HCT116 (cell line): ENCODE measurements around the gene SETD1A. TPM values are rescaled to one million over a fixed set of nuclear protein-coding genes. Genes with fewer than 3 reads are reported as not detected.
A peak's percentile ranks its signal among the peaks of the same experiment; 100 is the strongest.

Experiments used
- ATAC-seq: fragments of 200-7000 bp; cut with Tn5 transposase; 2 replicates; pipeline ENCODE4 v1.9.1; 2020; ENCODE audit warnings: mild to moderate bottlenecking, moderate library complexity
- BruUV-seq: library from RNA; stranded (reverse); fragments of 400-500 nt; replicated peaks from 2 replicates; lab custom pipeline; 2021; lab: Mats Ljungman, UMichigan
- CTCF ChIA-PET: fragments of 300-600 bp; sonication (Branson Sonifier 250); formaldehyde crosslinking; loops from one replicate; lab custom pipeline; 2021; ENCODE audit warnings: antibody characterized with exemption; lab: Charles Lee
- POLR2A ChIA-PET: fragments of 300-600, 350-600 bp; sonication (Branson Sonifier 250); formaldehyde crosslinking; loops from one replicate; lab custom pipeline; 2021; ENCODE audit warnings: antibody characterized with exemption; lab: Charles Lee
- RAD21 ChIA-PET, 2 experiments: fragments of 300-600 bp; sonication (Branson Sonifier 250); formaldehyde crosslinking; loops; one replicate each; lab custom pipeline; 2023; ENCODE audit warnings: low total read pairs in 2 of 2; ENCODE audit not compliant: uncharacterized antibody in 2 of 2, unreplicated experiment in 2 of 2, low non-redundant PET in 1 of 2; lab: Charles Lee
- DNase-seq: peaks from one replicate; pipeline ENCODE4 v3.0.0-alpha.2; 2010; ENCODE audit warnings: low read depth, low spot score
- H2AFZ ChIP-seq: fragments of 200-600 bp; shearing (Covaris generic), sonication (generic); 2 replicates; pipeline ENCODE4 v1.6.1; 2017; ENCODE audit warnings: low read depth, mixed run types, mixed read lengths, antibody characterized with exemption, low read length; ENCODE audit not compliant: poor library complexity, severe bottlenecking
- H3K27ac ChIP-seq: 2 replicates; pipeline ENCODE4 v1.5.1; 2012; ENCODE audit warnings: low read depth, low read length
- H3K27me3 ChIP-seq: fragments of 200-600 bp; sonication (generic); 2 replicates; pipeline ENCODE4 v1.6.1; 2016; ENCODE audit warnings: mixed run types, low read length, mixed read lengths; ENCODE audit not compliant: insufficient read depth
- H3K36me3 ChIP-seq, 2 experiments: fragments of 200-500 bp in 1 of 2; fragments of 200-600 bp in 1 of 2; sonication (Bioruptor generic) in 1 of 2; sonication (generic) in 1 of 2; 2 replicates each; pipeline versions ENCODE4 v1.5.1 to v1.6.1; 2014 to 2016; ENCODE audit warnings: low read length in 2 of 2, inconsistent platforms in 1 of 2, mixed read lengths in 1 of 2, mixed run types in 1 of 2; ENCODE audit not compliant: insufficient read depth in 2 of 2, control insufficient read depth in 1 of 2
- H3K4me1 ChIP-seq, 2 experiments: fragments of 200-600 bp in 1 of 2; sonication (generic) in 1 of 2; 2 replicates each; pipeline versions ENCODE4 v1.5.1 to v1.6.1; 2012 to 2017; ENCODE audit warnings: low read length in 2 of 2, inconsistent platforms in 1 of 2, mild to moderate bottlenecking in 1 of 2, mixed read lengths in 1 of 2, mixed run types in 1 of 2, moderate library complexity in 1 of 2; ENCODE audit not compliant: insufficient read depth in 2 of 2, control insufficient read depth in 1 of 2
- H3K4me2 ChIP-seq: fragments of 200-600 bp; sonication (generic); 2 replicates; pipeline ENCODE4 v1.6.1; 2017; ENCODE audit warnings: mixed run types, low read length, mixed read lengths
- H3K4me3 ChIP-seq, 2 experiments: fragments of 200-600 bp in 1 of 2; sonication (generic) in 1 of 2; replicated peaks in 1 of 2; 2 replicates each; pipeline ENCODE4 v1.5.1; 2011 to 2016; ENCODE audit warnings: low read length in 2 of 2, control low read depth in 1 of 2, low read depth in 1 of 2, mild to moderate bottlenecking in 1 of 2, mixed read lengths in 1 of 2, mixed run types in 1 of 2
- H3K79me2 ChIP-seq: fragments of 200-600 bp; sonication (generic); 2 replicates; pipeline ENCODE4 v1.6.1; 2017; ENCODE audit warnings: mild to moderate bottlenecking, mixed run types, low read length, moderate library complexity, mixed read lengths; ENCODE audit not compliant: insufficient read depth
- H3K9ac ChIP-seq: fragments of 200-600 bp; sonication (generic); 2 replicates; pipeline ENCODE4 v1.6.1; 2016; ENCODE audit warnings: low read length, mixed read lengths
- H3K9me2 ChIP-seq: fragments of 200-600 bp; sonication (generic), shearing (Covaris generic); 2 replicates; pipeline ENCODE4 v1.6.1; 2017; ENCODE audit warnings: mixed run types, mild to moderate bottlenecking, moderate library complexity; ENCODE audit not compliant: insufficient read depth
- H3K9me3 ChIP-seq, 2 experiments: fragments of 200-500 bp in 1 of 2; fragments of 200-600 bp in 1 of 2; sonication (Bioruptor generic) in 1 of 2; sonication (generic) in 1 of 2; 2 replicates each; pipeline ENCODE4 v1.6.1; 2014 to 2017; ENCODE audit warnings: low read length in 2 of 2, mixed read lengths in 2 of 2, inconsistent platforms in 1 of 2, low read depth in 1 of 2, mild to moderate bottlenecking in 1 of 2, mixed run types in 1 of 2, moderate library complexity in 1 of 2; ENCODE audit not compliant: control insufficient read depth in 1 of 2, insufficient read depth in 1 of 2
- H4K20me1 ChIP-seq: fragments of 200-600 bp; sonication (generic), shearing (Covaris generic); 2 replicates; pipeline ENCODE4 v1.6.1; 2017; ENCODE audit warnings: mixed run types, mild to moderate bottlenecking, moderate library complexity; ENCODE audit not compliant: insufficient read depth
- ATF3 ChIP-seq: IDR thresholded peaks from 2 replicates; pipeline ENCODE4 v1.6.1; 2012
- CBX3 ChIP-seq: IDR thresholded peaks from 2 replicates; pipeline ENCODE4 v1.6.1; 2012; ENCODE audit warnings: low read depth
- CEBPB ChIP-seq: IDR thresholded peaks from 2 replicates; pipeline ENCODE4 v1.6.1; 2012; ENCODE audit warnings: low read depth
- EZH2 ChIP-seq: fragments of 200-600 bp; sonication (generic); IDR thresholded peaks from 2 replicates; pipeline ENCODE4 v1.6.1; 2017; ENCODE audit warnings: antibody characterized with exemption, mixed run types
- EZH2phosphoT487 ChIP-seq: fragments of 200-600 bp; IDR thresholded peaks from 2 replicates; pipeline ENCODE4 v1.6.1; 2018; ENCODE audit warnings: antibody characterized with exemption, borderline replicate concordance
- FOSL1 ChIP-seq: IDR thresholded peaks from 2 replicates; pipeline ENCODE4 v1.6.1; 2012; ENCODE audit warnings: low read depth
- JUND ChIP-seq: IDR thresholded peaks from 2 replicates; pipeline ENCODE4 v1.6.1; 2012
- RAD21 ChIP-seq: IDR thresholded peaks from 2 replicates; pipeline ENCODE4 v1.6.1; 2012; ENCODE audit warnings: low read depth, mild to moderate bottlenecking
- SIN3A ChIP-seq: IDR thresholded peaks from 2 replicates; pipeline ENCODE4 v1.6.1; 2012; ENCODE audit warnings: low read depth
- YY1 ChIP-seq: IDR thresholded peaks from 2 replicates; pipeline ENCODE4 v1.6.1; 2011; ENCODE audit warnings: low read length, low read depth, moderate library complexity, mild to moderate bottlenecking; ENCODE audit not compliant: insufficient replicate concordance; ENCODE audit errors: extremely low read depth
- ZNF274 ChIP-seq: fragments of 200-500 bp; sonication (Bioruptor generic); IDR thresholded peaks from 2 replicates; pipeline ENCODE4 v1.6.1; 2014; ENCODE audit warnings: mild to moderate bottlenecking, low read depth, low read length, inconsistent platforms
- intact Hi-C: fragments of 100-400 bp; cut with micrococcal nuclease; formaldehyde crosslinking; loops from 2 replicates; pipeline ENCODE4 v1.10.0; 2022
- total RNA-seq: library from RNA; stranded (reverse); gene quantifications from one replicate; pipeline ENCODE4 v1.2.1, GENCODE V29; 2021; ENCODE audit not compliant: unreplicated experiment
- TF ChIP-seq, protein P1 (sequence below): IDR thresholded peaks from 2 replicates; pipeline ENCODE4 v1.6.1; 2012; ENCODE audit warnings: low read depth

Gene SETD1A
- total RNA-seq, 1 experiment from 2014 or later = 26.9 TPM

DNA sequence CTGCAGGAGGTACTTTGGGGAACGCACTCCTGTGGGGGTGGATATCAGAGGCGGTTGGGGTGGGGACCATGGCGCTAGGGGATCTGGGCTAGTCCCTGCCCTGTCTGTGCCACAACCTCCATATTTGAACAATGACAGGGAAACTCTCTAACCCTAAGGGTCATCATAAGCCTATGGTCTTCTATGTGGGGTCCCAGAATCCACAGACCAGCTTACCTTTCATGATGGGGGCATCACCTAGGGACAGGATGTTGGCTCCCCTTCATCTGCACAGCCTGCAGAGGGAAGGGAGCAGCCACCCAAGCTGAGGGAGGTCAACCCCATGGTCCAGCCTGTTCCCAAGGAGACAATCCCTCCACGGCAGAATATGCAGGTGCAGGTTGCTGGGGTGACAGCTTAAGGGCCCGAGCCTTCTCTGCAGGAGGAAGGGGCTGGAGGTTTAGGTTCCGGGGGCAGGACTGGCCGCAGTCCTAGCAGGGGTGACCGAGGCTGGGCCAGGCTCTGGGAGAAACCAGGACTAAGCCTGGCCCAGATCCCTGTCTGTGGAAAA is 7.0 kb upstream of the SETD1A start:
- ChIA-PET POLR2A (interaction anchor here (0.9 kb wide), 1 partner anchor 167 kb away, joined by 3 read pairs; the partner anchor contains the start of gene KAT8), RAD21 (no interaction called here), CTCF (interaction anchor here (1.0 kb wide), 1 partner anchor 11 kb away, joined by 3 read pairs; no protein-coding TSS in a partner anchor)
- ATAC-seq = no peak
- Histone ChIP-seq H3K9me3 (no peaks in the 10 kb centered on the region), H3K36me3 (peaks cover 0 to 6% of the 10 kb centered on the region in 2 experiments; a peak in 1 of 4 replicates), H3K4me1 (peaks cover 21 to 43% of the 10 kb centered on the region in 2 experiments), H4K20me1 (no peaks in the 10 kb centered on the region), H2AFZ (no peak overlapping the region), H3K9me2 (no peaks in the 10 kb centered on the region), H3K4me3 (peak overlapping the region; percentile 65 to 77), H3K27ac (peak overlapping the region; percentile 96), H3K4me2 (peak overlapping the region; percentile 99), H3K9ac (peak overlapping the region; percentile 82; the same call in 1 of the 2 replicates), H3K79me2 (peaks cover 3% of the 10 kb centered on the region; the same call in 1 of the 2 replicates), H3K27me3 (no peaks in the 10 kb centered on the region)
- TSS peak; percentile 40 for BruUV-seq
- intact Hi-C loops = loop anchor here (10.0 kb wide), 2 partner anchors 144 to 494 kb away; partner anchors contain the start of genes VKORC1 and ZNF843
- DNase-seq = no peak
- TF ChIP-seq JUND (no peak), SIN3A (no peak), EZH2 (no peak), CBX3 (no peak), YY1 (no peak), FOSL1 (no peak), EZH2phosphoT487 (no peak), ATF3 (no peak), ZNF274 (no peak), CEBPB (no peak), RAD21 (no peak)
- TF ChIP-seq, protein P1, sequence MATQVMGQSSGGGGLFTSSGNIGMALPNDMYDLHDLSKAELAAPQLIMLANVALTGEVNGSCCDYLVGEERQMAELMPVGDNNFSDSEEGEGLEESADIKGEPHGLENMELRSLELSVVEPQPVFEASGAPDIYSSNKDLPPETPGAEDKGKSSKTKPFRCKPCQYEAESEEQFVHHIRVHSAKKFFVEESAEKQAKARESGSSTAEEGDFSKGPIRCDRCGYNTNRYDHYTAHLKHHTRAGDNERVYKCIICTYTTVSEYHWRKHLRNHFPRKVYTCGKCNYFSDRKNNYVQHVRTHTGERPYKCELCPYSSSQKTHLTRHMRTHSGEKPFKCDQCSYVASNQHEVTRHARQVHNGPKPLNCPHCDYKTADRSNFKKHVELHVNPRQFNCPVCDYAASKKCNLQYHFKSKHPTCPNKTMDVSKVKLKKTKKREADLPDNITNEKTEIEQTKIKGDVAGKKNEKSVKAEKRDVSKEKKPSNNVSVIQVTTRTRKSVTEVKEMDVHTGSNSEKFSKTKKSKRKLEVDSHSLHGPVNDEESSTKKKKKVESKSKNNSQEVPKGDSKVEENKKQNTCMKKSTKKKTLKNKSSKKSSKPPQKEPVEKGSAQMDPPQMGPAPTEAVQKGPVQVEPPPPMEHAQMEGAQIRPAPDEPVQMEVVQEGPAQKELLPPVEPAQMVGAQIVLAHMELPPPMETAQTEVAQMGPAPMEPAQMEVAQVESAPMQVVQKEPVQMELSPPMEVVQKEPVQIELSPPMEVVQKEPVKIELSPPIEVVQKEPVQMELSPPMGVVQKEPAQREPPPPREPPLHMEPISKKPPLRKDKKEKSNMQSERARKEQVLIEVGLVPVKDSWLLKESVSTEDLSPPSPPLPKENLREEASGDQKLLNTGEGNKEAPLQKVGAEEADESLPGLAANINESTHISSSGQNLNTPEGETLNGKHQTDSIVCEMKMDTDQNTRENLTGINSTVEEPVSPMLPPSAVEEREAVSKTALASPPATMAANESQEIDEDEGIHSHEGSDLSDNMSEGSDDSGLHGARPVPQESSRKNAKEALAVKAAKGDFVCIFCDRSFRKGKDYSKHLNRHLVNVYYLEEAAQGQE = no peak
